ENCODE measurements around the gene KIF24.

The KIF24 gene

GRCh38 chr9:34375901-34376595 lies 47.0 kb upstream of the KIF24 start:
- peak; percentile 48 for DNase-seq (ENCODE audit: extremely low read depth, insufficient read length)
- TF ChIP-seq CTCF (IDR thresholded peaks at IDR 0.05; ENCODE audit: insufficient read depth, low read length, poor library complexity, severe bottlenecking), result peak; percentile 45

GRCh38 chr9:34374905-34375552 lies 46.0 kb upstream of the KIF24 start:
- TF ChIP-seq CTCF (IDR thresholded peaks at IDR 0.05; ENCODE audit: insufficient read depth, low read length, poor library complexity, severe bottlenecking), result no peak
- Histone ChIP-seq H3K27me3 (replicated peaks; ENCODE audit: control insufficient read depth, insufficient read depth, low read length) (no peaks in the 10 kb centered on the region), H3K36me3 (ENCODE audit: control insufficient read depth, insufficient read depth, low read length) (no peaks in the 10 kb centered on the region), H3K4me3 (replicated peaks; ENCODE audit: low read depth, low read length) (no peak overlapping the region)
- no peak for DNase-seq (ENCODE audit: extremely low read depth, insufficient read length)

More at GRCh38 chr9:34375901-34376595, 47.0 kb upstream of the KIF24 start:
- H3K4me3 ChIP-seq (replicated peaks; ENCODE audit: low read depth, low read length), result peak overlapping the region; percentile 74
- H3K27me3 ChIP-seq (replicated peaks; ENCODE audit: control insufficient read depth, insufficient read depth, low read length), result no peaks in the 10 kb centered on the region; the same call in 1 of the 2 replicates
- H3K36me3 ChIP-seq (ENCODE audit: control insufficient read depth, insufficient read depth, low read length), result no peaks in the 10 kb centered on the region

- DNase-seq (ENCODE audit: extremely low read depth, insufficient read length), result no peak
- H3K27me3 ChIP-seq (replicated peaks; ENCODE audit: control insufficient read depth, insufficient read depth, low read length), result no peaks in the 10 kb centered on the region
- no peak overlapping the region for H3K4me3 ChIP-seq (replicated peaks; ENCODE audit: low read depth, low read length)
- no peak for TF ChIP-seq CTCF (IDR thresholded peaks at IDR 0.05; ENCODE audit: insufficient read depth, low read length, poor library complexity, severe bottlenecking)
- H3K36me3 ChIP-seq (ENCODE audit: control insufficient read depth, insufficient read depth, low read length), result no peaks in the 10 kb centered on the region
Measured at GRCh38 chr9:34374339-34374738, 45.3 kb upstream of the KIF24 start.

- no peak for DNase-seq (ENCODE audit: extremely low read depth, insufficient read length)
- Histone ChIP-seq H3K4me3 (replicated peaks; ENCODE audit: low read depth, low read length) (no peak overlapping the region), H3K36me3 (ENCODE audit: control insufficient read depth, insufficient read depth, low read length) (no peaks in the 10 kb centered on the region), H3K27me3 (replicated peaks; ENCODE audit: control insufficient read depth, insufficient read depth, low read length) (no peaks in the 10 kb centered on the region)
- TF ChIP-seq CTCF (IDR thresholded peaks at IDR 0.05; ENCODE audit: insufficient read depth, low read length, poor library complexity, severe bottlenecking), result no peak
Measured at GRCh38 chr9:34373749-34374148, 44.7 kb upstream of the KIF24 start.

- Histone ChIP-seq H3K36me3 (ENCODE audit: control insufficient read depth, insufficient read depth, low read length) (no peaks in the 10 kb centered on the region), H3K27me3 (replicated peaks; ENCODE audit: control insufficient read depth, insufficient read depth, low read length) (no peaks in the 10 kb centered on the region), H3K4me3 (replicated peaks; ENCODE audit: low read depth, low read length) (no peak overlapping the region)
- TF ChIP-seq CTCF (IDR thresholded peaks at IDR 0.05; ENCODE audit: insufficient read depth, low read length, poor library complexity, severe bottlenecking), result no peak
- no peak for DNase-seq (ENCODE audit: extremely low read depth, insufficient read length)
Measured at GRCh38 chr9:34372467-34373011, 43.5 kb upstream of the KIF24 start.

All from GM06990 (cell line).